HCT116 (cell line): Measurements from ENCODE around the gene LRRTM4. TPM values are rescaled to one million over a fixed set of nuclear protein-coding genes. Genes with fewer than 3 reads are reported as not detected.

Experiments used
- ATAC-seq: fragments of 200-7000 bp; cut with Tn5 transposase; 2 replicates; pipeline ENCODE4 v1.9.1; 2020; ENCODE audit warnings: mild to moderate bottlenecking, moderate library complexity
- BruUV-seq: library from RNA; stranded (reverse); fragments of 400-500 nt; replicated peaks from 2 replicates; lab custom pipeline; 2021; lab: Mats Ljungman, UMichigan
- CTCF ChIA-PET: fragments of 300-600 bp; sonication (Branson Sonifier 250); formaldehyde crosslinking; loops from one replicate; lab custom pipeline; 2021; ENCODE audit warnings: antibody characterized with exemption; lab: Charles Lee
- POLR2A ChIA-PET: fragments of 300-600, 350-600 bp; sonication (Branson Sonifier 250); formaldehyde crosslinking; loops from one replicate; lab custom pipeline; 2021; ENCODE audit warnings: antibody characterized with exemption; lab: Charles Lee
- RAD21 ChIA-PET, 2 experiments: fragments of 300-600 bp; sonication (Branson Sonifier 250); formaldehyde crosslinking; loops; one replicate each; lab custom pipeline; 2023; ENCODE audit warnings: low total read pairs in 2 of 2; ENCODE audit not compliant: uncharacterized antibody in 2 of 2, unreplicated experiment in 2 of 2, low non-redundant PET in 1 of 2; lab: Charles Lee
- DNase-seq: peaks from one replicate; pipeline ENCODE4 v3.0.0-alpha.2; 2010; ENCODE audit warnings: low read depth, low spot score
- H2AFZ ChIP-seq: fragments of 200-600 bp; shearing (Covaris generic), sonication (generic); 2 replicates; pipeline ENCODE4 v1.6.1; 2017; ENCODE audit warnings: low read depth, mixed run types, mixed read lengths, antibody characterized with exemption, low read length; ENCODE audit not compliant: poor library complexity, severe bottlenecking
- H3K27ac ChIP-seq: 2 replicates; pipeline ENCODE4 v1.5.1; 2012; ENCODE audit warnings: low read depth, low read length
- H3K27me3 ChIP-seq: fragments of 200-600 bp; sonication (generic); 2 replicates; pipeline ENCODE4 v1.6.1; 2016; ENCODE audit warnings: mixed run types, low read length, mixed read lengths; ENCODE audit not compliant: insufficient read depth
- H3K36me3 ChIP-seq, 2 experiments: fragments of 200-500 bp in 1 of 2; fragments of 200-600 bp in 1 of 2; sonication (Bioruptor generic) in 1 of 2; sonication (generic) in 1 of 2; 2 replicates each; pipeline versions ENCODE4 v1.5.1 to v1.6.1; 2014 to 2016; ENCODE audit warnings: low read length in 2 of 2, inconsistent platforms in 1 of 2, mixed read lengths in 1 of 2, mixed run types in 1 of 2; ENCODE audit not compliant: insufficient read depth in 2 of 2, control insufficient read depth in 1 of 2
- H3K4me1 ChIP-seq, 2 experiments: fragments of 200-600 bp in 1 of 2; sonication (generic) in 1 of 2; 2 replicates each; pipeline versions ENCODE4 v1.5.1 to v1.6.1; 2012 to 2017; ENCODE audit warnings: low read length in 2 of 2, inconsistent platforms in 1 of 2, mild to moderate bottlenecking in 1 of 2, mixed read lengths in 1 of 2, mixed run types in 1 of 2, moderate library complexity in 1 of 2; ENCODE audit not compliant: insufficient read depth in 2 of 2, control insufficient read depth in 1 of 2
- H3K4me2 ChIP-seq: fragments of 200-600 bp; sonication (generic); 2 replicates; pipeline ENCODE4 v1.6.1; 2017; ENCODE audit warnings: mixed run types, low read length, mixed read lengths
- H3K4me3 ChIP-seq, 2 experiments: fragments of 200-600 bp in 1 of 2; sonication (generic) in 1 of 2; replicated peaks in 1 of 2; 2 replicates each; pipeline ENCODE4 v1.5.1; 2011 to 2016; ENCODE audit warnings: low read length in 2 of 2, control low read depth in 1 of 2, low read depth in 1 of 2, mild to moderate bottlenecking in 1 of 2, mixed read lengths in 1 of 2, mixed run types in 1 of 2
- H3K79me2 ChIP-seq: fragments of 200-600 bp; sonication (generic); 2 replicates; pipeline ENCODE4 v1.6.1; 2017; ENCODE audit warnings: mild to moderate bottlenecking, mixed run types, low read length, moderate library complexity, mixed read lengths; ENCODE audit not compliant: insufficient read depth
- H3K9ac ChIP-seq: fragments of 200-600 bp; sonication (generic); 2 replicates; pipeline ENCODE4 v1.6.1; 2016; ENCODE audit warnings: low read length, mixed read lengths
- H3K9me2 ChIP-seq: fragments of 200-600 bp; sonication (generic), shearing (Covaris generic); 2 replicates; pipeline ENCODE4 v1.6.1; 2017; ENCODE audit warnings: mixed run types, mild to moderate bottlenecking, moderate library complexity; ENCODE audit not compliant: insufficient read depth
- H3K9me3 ChIP-seq, 2 experiments: fragments of 200-500 bp in 1 of 2; fragments of 200-600 bp in 1 of 2; sonication (Bioruptor generic) in 1 of 2; sonication (generic) in 1 of 2; 2 replicates each; pipeline ENCODE4 v1.6.1; 2014 to 2017; ENCODE audit warnings: low read length in 2 of 2, mixed read lengths in 2 of 2, inconsistent platforms in 1 of 2, low read depth in 1 of 2, mild to moderate bottlenecking in 1 of 2, mixed run types in 1 of 2, moderate library complexity in 1 of 2; ENCODE audit not compliant: control insufficient read depth in 1 of 2, insufficient read depth in 1 of 2
- H4K20me1 ChIP-seq: fragments of 200-600 bp; sonication (generic), shearing (Covaris generic); 2 replicates; pipeline ENCODE4 v1.6.1; 2017; ENCODE audit warnings: mixed run types, mild to moderate bottlenecking, moderate library complexity; ENCODE audit not compliant: insufficient read depth
- CEBPB ChIP-seq: IDR thresholded peaks from 2 replicates; pipeline ENCODE4 v1.6.1; 2012; ENCODE audit warnings: low read depth
- EGR1 ChIP-seq: IDR thresholded peaks from 2 replicates; pipeline ENCODE4 v1.6.1; 2012; ENCODE audit warnings: low read depth
- FOSL1 ChIP-seq: IDR thresholded peaks from 2 replicates; pipeline ENCODE4 v1.6.1; 2012; ENCODE audit warnings: low read depth
- JUND ChIP-seq: IDR thresholded peaks from 2 replicates; pipeline ENCODE4 v1.6.1; 2012
- POLR2A ChIP-seq: IDR thresholded peaks from 2 replicates; pipeline ENCODE4 v1.7.0; 2011; ENCODE audit warnings: borderline replicate concordance; ENCODE audit not compliant: insufficient read depth, insufficient read length; ENCODE audit errors: extremely low read depth
- POLR2AphosphoS5 ChIP-seq: IDR thresholded peaks from 2 replicates; pipeline ENCODE4 v1.6.1; 2011; ENCODE audit warnings: mild to moderate bottlenecking, low read depth, low read length, moderate library complexity
- SIN3A ChIP-seq: IDR thresholded peaks from 2 replicates; pipeline ENCODE4 v1.6.1; 2012; ENCODE audit warnings: low read depth
- SP1 ChIP-seq: IDR thresholded peaks from 2 replicates; pipeline ENCODE4 v1.6.1; 2012; ENCODE audit warnings: low read depth
- TCF7L2 ChIP-seq: IDR thresholded peaks from 2 replicates; pipeline ENCODE4 v1.7.0; 2011; ENCODE audit warnings: borderline replicate concordance, inconsistent platforms; ENCODE audit not compliant: insufficient read depth, insufficient read length; ENCODE audit errors: extremely low read depth
- ZBTB33 ChIP-seq: IDR thresholded peaks from 2 replicates; pipeline ENCODE4 v1.6.1; 2011; ENCODE audit warnings: mild to moderate bottlenecking, low read length, moderate library complexity; ENCODE audit not compliant: insufficient replicate concordance; ENCODE audit errors: extremely low read depth
- intact Hi-C: fragments of 100-400 bp; cut with micrococcal nuclease; formaldehyde crosslinking; loops from 2 replicates; pipeline ENCODE4 v1.10.0; 2022
- total RNA-seq: library from RNA; stranded (reverse); gene quantifications from one replicate; pipeline ENCODE4 v1.2.1, GENCODE V29; 2021; ENCODE audit not compliant: unreplicated experiment
- TF ChIP-seq, protein P1 (sequence below): IDR thresholded peaks from 2 replicates; pipeline ENCODE4 v1.6.1; 2012; ENCODE audit warnings: low read depth
- TF ChIP-seq, protein P2 (sequence below): IDR thresholded peaks from 2 replicates; pipeline ENCODE4 v1.6.1; 2012

The LRRTM4 gene
- total RNA-seq, 1 experiment from 2014 or later = 0.25 TPM

- H3K4me2 ChIP-seq = no peak overlapping the region
- H3K9me3 ChIP-seq = peaks cover 3 to 13% of the 10 kb centered on the region in 2 experiments; a peak in 3 of 4 replicates
- RAD21 ChIA-PET = no interaction called here
- DNase-seq = no peak
- no TSS peak for BruUV-seq
- H3K4me3 ChIP-seq = no peak overlapping the region
- no peaks in the 10 kb centered on the region for H4K20me1 ChIP-seq
- H3K79me2 ChIP-seq = no peaks in the 10 kb centered on the region
- TF ChIP-seq FOSL1 (no peak), SIN3A (no peak), TCF7L2 (peak; percentile 62), CEBPB (no peak), JUND (no peak)
- TF ChIP-seq, all 23 proteins: peak for 1
- Histone ChIP-seq H3K27me3 (no peaks in the 10 kb centered on the region), H3K9me2 (no peaks in the 10 kb centered on the region), H3K27ac (no peak overlapping the region), H3K4me1 (no peaks in the 10 kb centered on the region), H3K36me3 (no peaks in the 10 kb centered on the region), H2AFZ (no peak overlapping the region), H3K9ac (no peak overlapping the region)
- POLR2A ChIA-PET = no interaction called here
- intact Hi-C loops = no loop called here
- no peak for ATAC-seq
- CTCF ChIA-PET = no interaction called here
Observed at GRCh38 chr2:77161009-77161408, 361.2 kb downstream of the LRRTM4 start.

GRCh38 chr2:77156599-77156998 is 365.6 kb downstream of the LRRTM4 start:
- Histone ChIP-seq H3K27me3 (no peaks in the 10 kb centered on the region), H3K4me3 (no peak overlapping the region), H3K9ac (no peak overlapping the region), H3K27ac (no peak overlapping the region), H3K9me2 (no peaks in the 10 kb centered on the region), H3K36me3 (no peaks in the 10 kb centered on the region), H3K9me3 (peaks cover 8 to 19% of the 10 kb centered on the region in 2 experiments; a peak in 3 of 4 replicates), H3K79me2 (no peaks in the 10 kb centered on the region), H4K20me1 (no peaks in the 10 kb centered on the region), H3K4me1 (no peaks in the 10 kb centered on the region), H3K4me2 (no peak overlapping the region), H2AFZ (no peak overlapping the region)
- no TSS peak for BruUV-seq
- ChIA-PET RAD21 (no interaction called here), POLR2A (no interaction called here), CTCF (no interaction called here)
- intact Hi-C loops = no loop called here
- DNase-seq = no peak
- TF ChIP-seq EGR1 = no peak
- TF ChIP-seq POLR2AphosphoS5 = no peak
- no peak for TF ChIP-seq FOSL1
- no peak for TF ChIP-seq SP1
- no peak for TF ChIP-seq ZBTB33
- no peak for TF ChIP-seq POLR2A
- TF ChIP-seq, protein P1, sequence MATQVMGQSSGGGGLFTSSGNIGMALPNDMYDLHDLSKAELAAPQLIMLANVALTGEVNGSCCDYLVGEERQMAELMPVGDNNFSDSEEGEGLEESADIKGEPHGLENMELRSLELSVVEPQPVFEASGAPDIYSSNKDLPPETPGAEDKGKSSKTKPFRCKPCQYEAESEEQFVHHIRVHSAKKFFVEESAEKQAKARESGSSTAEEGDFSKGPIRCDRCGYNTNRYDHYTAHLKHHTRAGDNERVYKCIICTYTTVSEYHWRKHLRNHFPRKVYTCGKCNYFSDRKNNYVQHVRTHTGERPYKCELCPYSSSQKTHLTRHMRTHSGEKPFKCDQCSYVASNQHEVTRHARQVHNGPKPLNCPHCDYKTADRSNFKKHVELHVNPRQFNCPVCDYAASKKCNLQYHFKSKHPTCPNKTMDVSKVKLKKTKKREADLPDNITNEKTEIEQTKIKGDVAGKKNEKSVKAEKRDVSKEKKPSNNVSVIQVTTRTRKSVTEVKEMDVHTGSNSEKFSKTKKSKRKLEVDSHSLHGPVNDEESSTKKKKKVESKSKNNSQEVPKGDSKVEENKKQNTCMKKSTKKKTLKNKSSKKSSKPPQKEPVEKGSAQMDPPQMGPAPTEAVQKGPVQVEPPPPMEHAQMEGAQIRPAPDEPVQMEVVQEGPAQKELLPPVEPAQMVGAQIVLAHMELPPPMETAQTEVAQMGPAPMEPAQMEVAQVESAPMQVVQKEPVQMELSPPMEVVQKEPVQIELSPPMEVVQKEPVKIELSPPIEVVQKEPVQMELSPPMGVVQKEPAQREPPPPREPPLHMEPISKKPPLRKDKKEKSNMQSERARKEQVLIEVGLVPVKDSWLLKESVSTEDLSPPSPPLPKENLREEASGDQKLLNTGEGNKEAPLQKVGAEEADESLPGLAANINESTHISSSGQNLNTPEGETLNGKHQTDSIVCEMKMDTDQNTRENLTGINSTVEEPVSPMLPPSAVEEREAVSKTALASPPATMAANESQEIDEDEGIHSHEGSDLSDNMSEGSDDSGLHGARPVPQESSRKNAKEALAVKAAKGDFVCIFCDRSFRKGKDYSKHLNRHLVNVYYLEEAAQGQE = no peak
- TF ChIP-seq, protein P2, sequence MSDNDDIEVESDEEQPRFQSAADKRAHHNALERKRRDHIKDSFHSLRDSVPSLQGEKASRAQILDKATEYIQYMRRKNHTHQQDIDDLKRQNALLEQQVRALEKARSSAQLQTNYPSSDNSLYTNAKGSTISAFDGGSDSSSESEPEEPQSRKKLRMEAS = no peak
- ATAC-seq = no peak
